Esophagus squamous epithelium (tissue), 4 donors: ENCODE measurements around the gene DNM2.

Experiments used
- CTCF ChIP-seq, 6 experiments: fragments of 450-650 bp in 4 of 6; fragments of 200-600 bp in 2 of 6; sonication (generic) in 2 of 6; IDR thresholded peaks; one replicate each; pipeline ENCODE4 v1.5.1; 2016 to 2019; ENCODE audit warnings: antibody characterized with exemption in 6 of 6, mild to moderate bottlenecking in 4 of 6, moderate library complexity in 4 of 6
- POLR2A ChIP-seq, 4 donors: fragments of 450-650 bp; IDR thresholded peaks; one replicate each; pipeline ENCODE4 v1.6.1; 2017; ENCODE audit warnings: antibody characterized with exemption in 4 of 4, mild to moderate bottlenecking in 4 of 4, moderate library complexity in 3 of 4

GRCh38 chr19:10720607-10721125, 2.8 kb downstream of the DNM2 start:
- TF ChIP-seq CTCF (IDR thresholded peaks at IDR 0.05) = no peak
- no peak for TF ChIP-seq POLR2A (IDR thresholded peaks at IDR 0.05)
